ENCODE data around the gene PLPPR4.

PLPPR4 gene

GRCh38 chr1:99331083-99331482 is 66.8 kb downstream of the PLPPR4 start:
- TF ChIP-seq SIN3A (IDR thresholded peaks at IDR 0.05; ENCODE audit: borderline replicate concordance, insufficient read depth, low read length) (no peak), POLR2AphosphoS5 (IDR thresholded peaks at IDR 0.05; ENCODE audit: low read depth, low read length) (no peak), TAF1 (IDR thresholded peaks at IDR 0.05; ENCODE audit: borderline replicate concordance, insufficient read depth, low read length) (no peak), REST (IDR thresholded peaks at IDR 0.05; ENCODE audit: insufficient read depth in 1 of 2, low read depth in 2 of 2, low read length in 2 of 2) (no peak), FOXP2 (optimal IDR thresholded peaks at IDR 0.05; ENCODE audit: borderline replicate concordance, extremely low read depth, extremely low read length, insufficient read depth) (no peak)

GRCh38 chr1:99331636-99332035 is 67.3 kb downstream of the PLPPR4 start:
- no peak for TF ChIP-seq POLR2AphosphoS5 (IDR thresholded peaks at IDR 0.05; ENCODE audit: low read depth, low read length)
- TF ChIP-seq SIN3A (IDR thresholded peaks at IDR 0.05; ENCODE audit: borderline replicate concordance, insufficient read depth, low read length) = no peak
- TF ChIP-seq FOXP2 (optimal IDR thresholded peaks at IDR 0.05; ENCODE audit: borderline replicate concordance, extremely low read depth, extremely low read length, insufficient read depth) = no peak

GRCh38 chr1:99332561-99332960 is 68.3 kb downstream of the PLPPR4 start:
- TF ChIP-seq SIN3A (IDR thresholded peaks at IDR 0.05; ENCODE audit: borderline replicate concordance, insufficient read depth, low read length) (no peak), TAF1 (IDR thresholded peaks at IDR 0.05; ENCODE audit: borderline replicate concordance, insufficient read depth, low read length) (no peak), REST (IDR thresholded peaks at IDR 0.05; ENCODE audit: insufficient read depth in 1 of 2, low read depth in 2 of 2, low read length in 2 of 2) (no peak), POLR2AphosphoS5 (IDR thresholded peaks at IDR 0.05; ENCODE audit: low read depth, low read length) (no peak), FOXP2 (optimal IDR thresholded peaks at IDR 0.05; ENCODE audit: borderline replicate concordance, extremely low read depth, extremely low read length, insufficient read depth) (no peak)

- TF ChIP-seq REST (IDR thresholded peaks at IDR 0.05; ENCODE audit: insufficient read depth in 1 of 2, low read depth in 2 of 2, low read length in 2 of 2) (no peak), TAF1 (IDR thresholded peaks at IDR 0.05; ENCODE audit: borderline replicate concordance, insufficient read depth, low read length) (no peak), POLR2AphosphoS5 (IDR thresholded peaks at IDR 0.05; ENCODE audit: low read depth, low read length) (no peak), FOXP2 (optimal IDR thresholded peaks at IDR 0.05; ENCODE audit: borderline replicate concordance, extremely low read depth, extremely low read length, insufficient read depth) (no peak), SIN3A (IDR thresholded peaks at IDR 0.05; ENCODE audit: borderline replicate concordance, insufficient read depth, low read length) (no peak)
Observed at GRCh38 chr1:99334991-99335390, 70.7 kb downstream of the PLPPR4 start.

GRCh38 chr1:99347041-99347684 is 82.9 kb downstream of the PLPPR4 start:
- no peak for TF ChIP-seq FOXP2 (optimal IDR thresholded peaks at IDR 0.05; ENCODE audit: borderline replicate concordance, extremely low read depth, extremely low read length, insufficient read depth)

- TF ChIP-seq REST (IDR thresholded peaks at IDR 0.05; ENCODE audit: insufficient read depth in 1 of 2, low read depth in 2 of 2, low read length in 2 of 2) (no peak), POLR2AphosphoS5 (IDR thresholded peaks at IDR 0.05; ENCODE audit: low read depth, low read length) (no peak), FOXP2 (optimal IDR thresholded peaks at IDR 0.05; ENCODE audit: borderline replicate concordance, extremely low read depth, extremely low read length, insufficient read depth) (no peak), TAF1 (IDR thresholded peaks at IDR 0.05; ENCODE audit: borderline replicate concordance, insufficient read depth, low read length) (no peak), SIN3A (IDR thresholded peaks at IDR 0.05; ENCODE audit: borderline replicate concordance, insufficient read depth, low read length) (no peak)
Observed at GRCh38 chr1:99348397-99349132, 84.3 kb downstream of the PLPPR4 start.
